Measurements from ENCODE around the gene ITGB8. TPM values are rescaled to one million over a fixed set of nuclear protein-coding genes. Genes with fewer than 3 reads are reported as not detected.

Gene ITGB8
- total and polyA plus RNA-seq, 2 experiments from 2014 or later: 0.71 to 3.0 TPM

GRCh38 chr7:20381406-20382034, 50.8 kb downstream of the ITGB8 start:
- H3K4me3 Mint-ChIP-seq: no peak overlapping the region
- H3K9me3 Mint-ChIP-seq: no peaks in the 10 kb centered on the region
- Histone ChIP-seq H3K36me3 (ENCODE audit: insufficient read depth) (no peaks in the 10 kb centered on the region; the same call in 1 of the 2 replicates), H3K9me2 (ENCODE audit: insufficient read depth) (no peaks in the 10 kb centered on the region), H2AFZ (no peak overlapping the region), H3K4me1 (ENCODE audit: insufficient read depth) (no peaks in the 10 kb centered on the region), H3K27ac (ENCODE audit: low read depth) (no peak overlapping the region), H3F3A (replicated peaks; ENCODE audit: low read depth) (no peaks in the 10 kb centered on the region), H4K20me1 (replicated peaks; ENCODE audit: insufficient read depth) (no peaks in the 10 kb centered on the region), H3K27me3 (ENCODE audit: insufficient read depth) (no peaks in the 10 kb centered on the region), H3K4me3 (no peak overlapping the region), H3K79me2 (replicated peaks; ENCODE audit: insufficient read depth) (no peaks in the 10 kb centered on the region), H3K4me2 (no peak overlapping the region)
- ATAC-seq: no peak
- no peak for TF ChIP-seq EZH2phosphoT487 (IDR thresholded peaks at IDR 0.05; ENCODE audit: unreplicated experiment)
- no peak for TF ChIP-seq JUNB (IDR thresholded peaks at IDR 0.05; ENCODE audit: unreplicated experiment)
- no peak for TF ChIP-seq EZH2 (IDR thresholded peaks at IDR 0.05; ENCODE audit: low read depth, unreplicated experiment)
- TF ChIP-seq ETS1 (IDR thresholded peaks at IDR 0.05): no peak
- TF ChIP-seq STAT1 (IDR thresholded peaks at IDR 0.05; ENCODE audit: unreplicated experiment): no peak
- no peak for TF ChIP-seq ZNF331 (CRISPR knock-in tag; IDR thresholded peaks at IDR 0.05; ENCODE audit: low read depth)
- no peak for TF ChIP-seq NANOG (IDR thresholded peaks at IDR 0.05; ENCODE audit: borderline replicate concordance)
- no peak for TF ChIP-seq REST (IDR thresholded peaks at IDR 0.05; ENCODE audit: unreplicated experiment)
- TF ChIP-seq ZNF462 (CRISPR knock-in tag; IDR thresholded peaks at IDR 0.05): no peak
- TF ChIP-seq CREB1 (CRISPR knock-in tag; IDR thresholded peaks at IDR 0.05; ENCODE audit: low read depth): no peak
- no peak for TF ChIP-seq ZNF114 (CRISPR knock-in tag; IDR thresholded peaks at IDR 0.05)
- no peak for TF ChIP-seq POLR2AphosphoS5 (IDR thresholded peaks at IDR 0.05; ENCODE audit: low read depth)
- TF ChIP-seq CTCF (conservative IDR thresholded peaks at IDR 0.05; ENCODE audit: low read depth in 2 of 2): no peak
- DNase-seq (ENCODE audit: low spot score): no peak
- H3K27ac Mint-ChIP-seq: no peak overlapping the region
- H3K4me1 Mint-ChIP-seq: no peaks in the 10 kb centered on the region
- peaks cover 2% of the 10 kb centered on the region for H3K27me3 Mint-ChIP-seq (ENCODE audit: insufficient read depth, low read depth, poor library complexity)
- peaks cover 6% of the 10 kb centered on the region; the same call in 2 of the 3 replicates for H3K36me3 Mint-ChIP-seq (ENCODE audit: low read depth)

Measured in GM23338 (cell line).